Activated T-cell treated with anti-CD3 and anti-CD28 coated beads, Interleukin-2, amount 50 U/mL, for 1 hour (primary cell): Measurements from ENCODE around the gene CCL3.
"Not testable (repeated sequence)": the region's sequence is repeated elsewhere in the genome, so short reads cannot be mapped to it uniquely, and the experiment has no call there.

ENCODE experiments used
- DNase-seq: peaks from one replicate; pipeline ENCODE4 v3.0.0-alpha.2; 2020

The CCL3 gene

DNA sequence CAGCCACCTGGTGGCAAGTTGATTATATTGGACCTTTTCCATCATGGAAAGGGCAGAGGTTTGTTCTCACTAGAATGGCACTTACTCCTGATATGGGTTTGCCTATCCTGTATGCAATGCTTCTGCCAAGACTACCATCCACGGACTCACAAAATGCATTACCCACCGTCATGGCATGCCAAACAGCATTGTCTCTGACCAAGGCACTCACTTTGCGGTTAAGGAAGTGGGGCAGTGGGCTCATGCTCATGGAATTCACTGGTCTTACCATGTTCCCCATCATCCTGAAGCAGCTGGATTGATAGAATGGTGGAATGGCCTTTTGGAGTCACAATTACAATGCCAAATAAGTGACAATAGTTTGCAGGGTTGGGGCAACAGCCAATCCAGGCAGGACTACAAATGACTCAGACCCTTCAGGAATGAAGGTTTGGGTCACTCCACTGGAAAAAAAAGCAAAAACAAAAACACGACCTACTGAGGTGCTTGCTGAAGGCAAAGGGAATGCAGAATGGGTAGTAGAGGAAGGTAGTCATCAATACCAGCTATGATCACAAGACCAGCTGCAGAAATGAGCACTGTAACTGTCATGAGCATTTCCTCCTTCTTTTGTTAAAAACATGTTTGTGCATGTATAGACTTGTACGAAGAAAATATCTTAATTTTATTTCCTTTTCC lies 25.2 kb upstream of the CCL3 start:
- DNase-seq, result not testable (repeated sequence)

DNA sequence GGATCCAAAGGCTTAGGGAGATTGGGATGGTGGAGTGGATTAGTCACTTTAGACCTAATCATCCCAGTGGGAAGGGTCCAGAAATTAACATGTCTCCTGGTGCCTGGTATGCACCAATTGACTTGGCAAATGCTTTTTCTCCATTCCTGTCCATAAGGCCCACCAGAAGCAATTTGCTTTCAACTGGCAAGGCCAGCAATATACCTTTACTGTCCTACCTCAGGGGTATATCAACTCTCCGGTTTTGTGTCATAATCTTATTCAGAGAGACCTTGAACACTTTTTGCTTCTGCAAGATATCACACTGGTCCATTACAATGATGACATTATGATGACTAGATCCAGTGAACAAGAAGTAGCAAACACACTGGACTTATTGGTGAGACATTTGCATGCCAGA lies 23.2 kb upstream of the CCL3 start:
- DNase-seq, result not testable (repeated sequence)

DNA sequence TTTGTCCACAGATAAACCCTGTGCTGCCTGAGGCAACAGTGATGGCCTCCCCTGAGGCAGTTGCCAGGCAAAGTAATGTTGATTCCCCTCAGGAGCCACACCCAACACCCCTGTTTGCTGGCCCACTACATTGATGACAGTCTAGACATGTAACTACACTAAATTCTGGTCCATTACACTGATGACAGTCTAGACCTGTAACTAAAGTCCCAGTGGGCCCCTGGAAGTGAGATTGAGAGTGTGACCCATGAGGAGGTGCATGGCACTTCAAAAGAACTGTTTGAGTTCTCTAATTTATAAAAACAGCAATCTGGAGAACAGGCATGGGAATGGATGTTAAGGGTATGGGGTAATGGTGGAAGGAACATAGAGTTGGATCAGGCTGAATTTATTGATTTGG lies 22.6 kb upstream of the CCL3 start:
- DNase-seq, result no peak

DNA sequence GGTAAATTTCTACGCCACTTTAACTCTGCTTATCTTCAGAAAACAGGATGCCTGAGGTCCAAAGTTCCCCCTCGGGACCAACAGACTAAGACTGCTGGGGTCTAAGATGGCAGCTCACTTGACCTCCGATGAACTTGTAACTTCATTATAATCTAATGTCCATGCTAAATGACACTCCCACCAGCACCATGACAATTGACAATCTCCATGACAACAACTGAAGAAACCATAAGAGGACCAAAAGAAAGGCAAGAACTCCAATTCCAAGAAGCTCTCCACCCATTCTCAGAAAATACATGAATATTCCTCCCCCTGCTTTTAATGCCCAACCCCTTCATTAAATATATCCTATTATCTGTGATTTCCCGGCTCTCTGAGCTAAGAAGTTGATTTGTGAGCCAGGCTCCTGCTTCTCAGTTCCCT lies 21.1 kb upstream of the CCL3 start:
- DNase-seq, result no peak

DNA sequence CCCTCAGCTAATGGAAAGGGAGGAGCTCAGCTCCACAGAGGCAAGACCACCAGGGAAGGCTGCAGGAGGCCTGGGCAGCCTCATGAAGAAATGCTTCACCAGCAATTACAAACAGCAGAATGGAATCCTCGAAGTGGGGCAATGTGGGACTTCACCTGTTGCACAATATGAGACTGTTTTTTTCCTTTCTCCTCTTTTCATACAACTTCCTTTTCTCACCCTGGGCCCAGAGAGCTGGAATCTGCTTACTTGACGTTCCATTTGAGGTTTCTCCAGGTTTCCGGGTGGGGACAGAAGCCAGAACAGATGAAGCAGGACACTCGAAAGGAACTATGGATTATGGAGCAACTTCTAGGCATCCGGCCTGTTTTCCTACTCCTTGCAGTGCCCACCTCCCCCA lies 18.3 kb upstream of the CCL3 start:
- not testable (repeated sequence) for DNase-seq

DNA sequence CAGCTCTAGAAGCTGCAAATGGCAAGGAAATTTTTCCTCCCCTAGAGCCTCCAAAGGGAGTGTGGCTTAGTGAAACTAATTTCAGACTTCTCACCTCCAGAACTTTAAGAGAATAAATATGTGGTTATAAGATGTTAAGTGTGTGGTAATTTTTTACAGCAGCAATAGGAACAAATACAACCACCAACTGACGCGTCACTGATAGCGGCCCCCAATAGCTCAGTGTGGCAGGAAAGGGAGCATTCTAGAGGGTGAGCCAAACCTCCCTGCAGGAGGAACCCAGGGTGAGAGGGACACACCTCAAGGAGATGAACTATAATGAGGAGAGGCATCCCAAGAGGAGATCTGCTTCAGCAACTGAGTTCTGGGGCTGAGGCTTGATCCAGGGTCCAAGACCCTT lies 17.7 kb upstream of the CCL3 start:
- no peak for DNase-seq

DNA sequence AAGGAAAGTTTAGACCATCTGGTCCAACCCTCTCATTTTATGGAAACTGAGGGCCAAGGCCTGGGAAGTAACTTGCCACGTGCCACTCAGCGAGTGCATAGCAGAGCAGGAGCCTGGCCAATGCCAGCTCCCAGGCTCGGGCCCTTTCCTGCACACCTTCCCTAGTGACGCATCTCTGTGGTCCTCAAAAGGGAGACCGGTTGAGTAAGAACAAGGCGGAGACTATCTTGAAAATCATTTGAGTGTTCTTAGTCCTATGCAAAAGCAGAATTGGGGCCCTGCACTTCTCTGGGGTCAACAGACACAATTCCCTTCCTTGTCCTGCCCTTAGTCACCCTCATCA lies 16.5 kb upstream of the CCL3 start:
- no peak for DNase-seq

DNA sequence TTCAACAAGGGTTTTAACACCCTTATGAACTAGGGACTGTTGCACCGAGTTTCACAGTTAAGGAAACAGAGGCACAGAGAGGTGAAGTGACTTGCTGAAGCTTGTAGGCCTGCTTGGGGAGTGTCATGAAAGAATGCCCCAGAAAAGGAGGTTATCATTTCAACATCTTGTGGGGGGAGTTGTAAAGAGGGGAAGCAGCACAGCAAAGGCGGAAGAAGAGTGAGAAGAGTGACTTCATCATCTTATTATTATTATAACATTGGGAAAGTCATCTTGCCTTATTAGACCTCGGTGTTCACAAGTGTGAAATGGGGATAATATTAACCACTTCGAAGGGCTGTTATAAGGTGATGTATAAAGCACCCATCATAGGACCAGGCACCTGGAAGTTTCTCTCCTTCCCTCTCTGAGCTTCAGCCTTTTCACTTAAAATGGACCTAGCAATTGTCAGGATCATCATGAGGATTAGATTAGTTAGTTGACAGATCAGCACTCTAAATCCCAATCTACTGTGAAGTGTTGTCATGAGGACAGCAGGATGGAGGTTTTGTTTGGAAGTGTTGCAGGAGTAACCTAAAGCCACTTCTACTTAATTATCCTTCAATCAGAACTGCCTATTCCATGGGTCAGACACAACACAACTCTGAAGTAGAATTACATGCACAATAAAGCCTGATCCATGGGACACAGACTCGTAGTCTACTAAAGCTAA lies 16.0 kb upstream of the CCL3 start:
- no peak for DNase-seq

DNA sequence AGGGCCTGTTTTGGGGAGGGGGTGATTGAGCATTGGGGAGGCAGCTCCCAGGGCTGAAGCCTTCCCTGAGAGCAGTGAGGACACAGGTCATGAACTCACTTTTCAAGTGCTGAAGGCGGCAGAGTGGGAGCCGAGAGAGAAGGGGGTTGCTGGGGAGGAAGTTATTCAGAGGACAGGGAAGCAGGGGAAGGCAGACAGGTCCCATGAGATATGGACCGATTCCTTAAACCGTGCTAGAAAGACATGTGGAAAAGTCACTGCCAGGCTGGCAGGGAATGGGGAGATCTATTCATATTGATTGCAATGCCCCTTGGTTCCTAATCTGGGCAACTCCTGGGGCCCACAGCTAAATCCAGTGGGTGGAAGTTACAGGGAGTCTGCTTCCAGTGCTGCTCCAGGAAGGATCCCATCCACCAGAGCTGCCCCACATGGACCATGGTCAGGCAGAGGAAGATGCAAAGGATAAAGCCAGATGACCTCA lies 14.8 kb upstream of the CCL3 start:
- DNase-seq, result no peak

DNA sequence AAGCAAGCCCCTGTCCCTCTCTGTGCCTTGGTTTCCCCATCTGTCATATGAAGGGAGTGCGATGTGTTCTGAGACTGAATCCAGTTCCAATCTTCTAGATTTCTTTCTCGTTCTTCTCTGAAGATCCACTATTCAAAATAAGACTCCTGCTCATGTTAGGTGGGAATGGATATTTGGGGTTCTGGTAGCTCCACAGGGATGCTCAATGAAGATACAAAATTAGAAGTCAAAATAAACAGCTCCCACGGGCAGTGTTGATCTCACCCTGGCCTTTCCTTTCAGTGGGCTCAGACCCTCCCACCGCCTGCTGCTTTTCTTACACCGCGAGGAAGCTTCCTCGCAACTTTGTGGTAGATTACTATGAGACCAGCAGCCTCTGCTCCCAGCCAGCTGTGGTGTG lies 14.3 kb upstream of the CCL3 start:
- DNase-seq, result not testable (repeated sequence)

DNA sequence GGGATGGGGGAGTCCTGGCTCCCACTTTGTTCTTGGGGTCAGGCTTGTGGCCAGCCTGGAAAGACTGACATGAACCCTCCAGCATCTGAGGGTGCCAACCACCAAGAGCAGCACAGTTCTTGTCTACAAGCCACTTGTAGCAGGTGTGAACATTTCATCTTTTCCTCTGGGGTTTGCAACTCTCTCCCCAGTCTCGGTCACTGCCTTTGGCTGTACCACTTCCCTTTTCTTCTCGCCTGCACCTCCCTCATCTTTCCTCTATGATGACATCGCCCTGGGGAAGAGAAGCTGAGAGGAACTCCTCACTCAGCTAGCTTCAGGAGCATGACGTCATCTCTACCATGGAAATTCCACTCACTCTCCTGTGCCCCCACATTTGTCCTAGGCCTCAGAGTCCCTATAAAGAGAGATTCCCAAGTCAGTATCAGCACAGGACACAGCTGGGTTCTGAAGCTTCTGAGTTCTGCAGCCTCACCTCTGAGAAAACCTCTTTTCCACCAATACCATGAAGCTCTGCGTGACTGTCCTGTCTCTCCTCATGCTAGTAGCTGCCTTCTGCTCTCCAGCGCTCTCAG lies 13.5 kb upstream of the CCL3 start, which contains the start of gene CCL4:
CCL4 (plus strand) TSS at position 427 of the 575 bp plus-strand sequence; CDS start at position 506, 79 bp downstream.
- DNase-seq, result not testable (repeated sequence)

DNA sequence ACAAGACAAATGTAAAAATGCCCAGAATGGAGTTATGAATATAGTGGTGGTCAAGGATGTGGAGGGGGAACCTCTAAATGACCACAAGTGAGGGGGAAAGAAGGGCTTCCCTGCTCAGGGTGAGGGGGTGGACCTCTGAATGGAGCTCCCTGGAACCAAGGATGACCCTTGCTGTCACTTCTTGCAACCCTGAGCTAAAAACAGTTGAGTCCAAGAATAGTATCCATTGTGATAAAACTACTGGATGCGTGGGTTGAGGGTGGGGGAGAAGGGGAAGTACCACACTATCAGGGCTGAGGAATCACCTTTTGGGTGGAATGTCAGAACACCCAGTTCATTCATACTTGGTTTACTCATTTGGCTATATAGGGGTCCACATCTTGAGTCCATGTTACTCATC lies 9.1 kb upstream of the CCL3 start:
- DNase-seq, result not testable (repeated sequence)

DNA sequence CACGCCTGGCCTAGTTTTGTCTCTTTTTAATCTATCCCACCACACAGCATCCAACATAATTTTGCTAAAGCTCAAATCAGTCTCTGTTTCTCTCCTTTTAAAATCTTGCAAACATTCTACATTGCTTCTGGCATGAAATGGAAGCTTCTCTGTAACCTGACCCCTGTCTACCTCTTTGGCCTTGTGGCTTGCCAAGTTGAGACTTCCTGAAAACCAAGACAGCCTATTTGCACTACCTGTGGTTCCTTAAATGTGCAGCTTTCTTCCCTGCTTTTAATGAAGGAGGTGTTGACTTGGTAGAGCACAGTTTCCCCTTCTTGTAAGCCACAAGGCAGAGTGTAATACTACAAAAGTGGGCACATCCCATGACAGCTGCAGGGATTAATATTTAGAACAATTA lies 6.0 kb upstream of the CCL3 start:
- no peak for DNase-seq

DNA sequence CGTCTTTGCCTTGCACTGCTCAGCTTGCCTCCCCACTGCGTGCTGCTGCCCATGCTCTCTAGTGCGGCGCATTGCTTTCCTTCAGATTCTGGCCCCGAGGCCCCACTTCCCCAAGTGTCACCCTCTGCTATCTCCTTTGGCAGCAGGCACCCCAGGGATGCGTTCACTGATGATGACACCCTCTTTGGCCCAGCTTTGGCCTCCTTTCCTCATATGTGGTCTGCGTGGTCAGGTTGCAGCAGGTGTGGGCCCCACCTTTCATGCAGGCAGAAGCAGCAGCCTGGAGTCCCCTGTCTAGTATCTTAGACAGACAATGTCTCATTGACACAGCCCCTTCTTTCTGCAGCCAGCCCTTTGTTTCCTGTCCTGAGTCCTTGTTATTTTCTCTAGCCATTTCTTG lies 4.8 kb upstream of the CCL3 start:
- no peak for DNase-seq

DNA sequence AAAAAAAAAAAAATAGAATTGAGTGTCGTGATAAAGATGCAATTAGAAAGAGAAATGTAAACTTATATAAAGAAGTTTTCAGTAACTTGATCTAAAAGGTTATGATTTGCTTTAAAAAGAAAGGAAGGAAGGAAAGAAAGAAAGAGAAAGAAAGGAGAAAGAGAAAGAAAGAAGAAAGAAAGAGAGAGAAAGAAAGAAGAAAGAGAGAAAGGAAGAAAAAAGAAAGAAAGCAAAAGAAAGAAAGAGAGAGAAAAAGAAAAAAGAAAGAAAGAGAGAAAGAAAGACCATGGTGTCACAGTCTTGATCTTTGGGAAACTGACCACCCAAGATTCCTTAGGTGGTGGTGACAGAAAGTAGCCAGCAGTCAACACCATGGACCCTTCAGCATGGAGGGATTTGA lies 4.3 kb upstream of the CCL3 start:
- no peak for DNase-seq

DNA sequence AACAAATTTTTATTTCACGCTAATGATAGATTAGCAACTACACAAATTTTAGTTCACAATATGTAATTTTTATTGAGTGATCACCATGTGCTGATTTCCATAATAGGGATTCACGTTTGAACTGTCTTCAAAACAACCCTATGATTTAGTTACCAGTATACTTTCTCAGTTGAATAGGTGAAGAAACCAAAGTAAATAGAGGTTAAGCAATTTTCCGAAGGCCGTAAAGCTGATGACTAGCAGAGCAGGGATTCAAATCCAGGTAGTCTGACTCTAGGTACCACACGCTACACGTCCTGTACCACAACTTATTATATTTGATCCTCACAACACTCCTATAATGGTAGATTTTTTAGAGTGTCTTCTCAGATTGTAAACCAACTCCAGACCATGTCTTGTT lies 2.8 kb upstream of the CCL3 start:
- not testable (repeated sequence) for DNase-seq

DNA sequence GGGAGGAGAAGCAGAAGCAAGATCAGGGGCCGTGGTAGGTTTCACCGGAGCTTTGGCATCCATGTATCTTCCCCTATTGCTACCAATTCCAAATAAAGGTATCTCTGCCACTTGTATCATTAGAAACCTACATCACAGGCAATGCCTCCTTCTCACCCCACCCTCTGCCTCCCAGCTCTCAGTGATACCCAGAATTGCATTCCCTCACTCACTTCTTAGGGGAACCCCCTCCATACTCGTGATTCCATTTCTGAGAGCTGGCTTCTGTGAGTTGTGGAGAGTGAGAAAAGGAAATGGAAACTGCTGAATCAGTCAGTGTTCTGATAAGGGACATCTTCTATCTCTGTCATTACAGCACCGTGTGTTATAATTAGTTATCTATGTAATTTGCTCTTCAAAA lies 2.3 kb upstream of the CCL3 start:
- no peak for DNase-seq

DNA sequence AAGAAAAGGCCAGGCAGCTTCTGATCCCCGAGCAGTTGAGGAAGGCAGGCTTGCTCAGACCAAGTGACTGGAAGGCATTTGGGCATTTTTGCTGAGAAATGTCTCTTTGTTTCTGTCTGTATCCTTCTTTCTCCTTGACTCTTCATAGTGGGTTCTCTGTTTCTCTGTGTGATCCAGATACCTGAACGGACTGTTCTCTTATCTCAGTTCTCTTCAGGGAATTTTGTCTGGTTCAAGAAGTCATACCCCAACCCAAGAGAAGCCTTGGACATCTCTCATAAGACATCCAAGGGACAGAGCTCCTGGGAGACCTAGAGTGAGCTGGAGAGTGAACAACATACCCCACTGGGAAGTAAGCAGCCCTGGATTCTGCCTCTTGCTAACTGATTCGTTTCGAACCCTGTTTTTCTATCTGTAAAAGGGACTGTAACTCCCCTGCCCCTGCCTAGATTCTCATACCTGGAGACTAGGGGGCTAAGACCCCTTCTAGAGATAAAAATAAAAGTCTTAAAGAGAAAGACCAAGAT lies 541 bp downstream of the CCL3 start:
- no peak for DNase-seq

DNA sequence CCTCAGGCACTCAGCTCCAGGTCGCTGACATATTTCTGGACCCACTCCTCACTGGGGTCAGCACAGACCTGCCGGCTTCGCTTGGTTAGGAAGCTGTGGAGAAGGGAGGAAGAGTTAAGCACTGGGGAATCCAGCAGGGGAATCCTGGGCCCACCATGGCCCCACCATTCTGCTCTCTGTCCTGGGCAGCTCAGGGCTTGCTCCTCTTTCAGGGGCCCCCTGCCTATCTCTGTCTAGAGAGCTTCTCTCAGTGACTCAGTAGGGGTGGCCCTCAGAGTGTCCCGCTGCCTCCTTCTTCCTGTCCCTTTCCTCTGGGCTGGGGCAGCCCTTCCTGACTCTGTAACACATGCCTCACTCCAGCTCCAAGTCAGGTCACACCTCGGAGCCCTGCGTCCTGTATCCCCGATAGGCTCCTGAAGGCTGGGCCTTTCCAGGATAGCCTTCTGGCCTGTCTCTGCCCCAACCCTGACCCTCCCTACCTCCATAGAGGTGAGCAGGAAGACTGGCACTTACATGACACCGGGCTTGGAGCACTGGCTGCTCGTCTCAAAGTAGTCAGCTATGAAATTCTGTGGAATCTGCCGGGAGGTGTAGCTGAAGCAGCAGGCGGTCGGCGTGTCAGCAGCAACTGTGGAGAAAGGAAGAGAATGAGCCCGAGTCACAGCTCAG lies 1.1 kb downstream of the CCL3 start:
- DNase-seq, result no peak

DNA sequence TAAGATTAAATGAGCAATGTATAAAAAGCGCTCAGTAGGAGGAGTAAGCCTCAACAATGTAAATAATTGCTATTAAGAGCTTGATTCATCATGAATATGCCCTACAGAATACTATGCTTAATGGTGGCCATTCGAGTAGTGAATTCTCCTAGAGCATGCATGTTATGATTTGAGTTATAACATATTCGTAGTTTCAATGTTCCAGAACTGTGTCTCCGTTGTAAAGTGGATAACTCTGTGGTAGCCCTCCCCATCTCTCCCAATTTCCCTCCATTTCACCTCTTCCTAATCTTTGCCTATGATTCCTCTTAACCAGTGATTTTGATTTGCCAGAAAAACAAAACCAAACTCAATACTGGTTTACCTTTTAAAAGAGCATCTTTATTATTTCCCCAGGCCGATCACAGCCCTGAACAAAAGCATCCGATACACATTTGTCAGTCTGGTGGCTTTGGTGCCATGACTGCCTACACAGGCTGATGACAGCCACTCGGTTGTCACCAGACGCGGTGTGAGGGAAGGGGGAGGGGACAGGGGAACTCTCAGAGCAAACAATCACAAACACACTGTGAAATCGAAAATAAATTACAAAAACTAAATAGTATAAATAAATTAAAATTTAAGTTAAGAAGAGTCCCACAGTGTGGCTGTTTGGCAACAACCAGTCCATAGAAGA lies 1.9 kb downstream of the CCL3 start:
- DNase-seq, result not testable (repeated sequence)

DNA sequence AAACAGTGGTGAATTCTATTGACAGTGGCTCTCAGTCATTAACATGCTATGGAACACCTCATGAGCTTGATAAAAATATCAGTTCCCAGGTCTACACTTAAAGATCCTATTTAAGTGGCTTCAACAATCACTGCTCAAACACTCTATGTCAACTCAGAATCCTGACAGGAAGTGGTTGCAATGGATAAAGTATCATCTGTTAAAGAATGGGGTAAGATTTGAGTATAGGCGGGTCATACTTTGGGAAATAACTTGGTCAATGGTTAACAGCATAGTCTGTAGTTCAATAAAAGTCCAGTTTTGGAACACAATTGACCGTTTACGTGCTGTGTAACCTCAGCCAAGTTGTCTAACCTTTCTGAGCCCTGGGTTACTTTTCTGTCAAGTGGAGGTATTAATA lies 2.5 kb downstream of the CCL3 start:
- not testable (repeated sequence) for DNase-seq

DNA sequence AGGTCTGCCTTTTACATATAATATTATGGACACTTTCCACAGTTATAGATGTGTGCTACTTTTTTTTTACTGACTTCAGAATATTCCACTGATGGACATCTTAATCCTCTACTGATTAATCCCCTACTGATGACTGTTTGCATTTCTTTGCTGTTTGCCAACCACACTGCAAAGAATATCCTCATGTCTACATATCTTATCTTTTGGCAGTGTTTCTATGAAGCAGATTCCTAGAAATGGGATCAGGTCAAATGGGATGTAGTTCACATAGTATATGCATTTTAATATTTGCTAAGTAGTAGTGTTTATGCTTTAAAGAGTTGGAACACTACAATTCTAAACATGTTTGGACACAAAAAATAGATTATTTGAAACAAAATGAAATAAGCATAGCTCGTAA lies 3.2 kb downstream of the CCL3 start:
- DNase-seq, result no peak

DNA sequence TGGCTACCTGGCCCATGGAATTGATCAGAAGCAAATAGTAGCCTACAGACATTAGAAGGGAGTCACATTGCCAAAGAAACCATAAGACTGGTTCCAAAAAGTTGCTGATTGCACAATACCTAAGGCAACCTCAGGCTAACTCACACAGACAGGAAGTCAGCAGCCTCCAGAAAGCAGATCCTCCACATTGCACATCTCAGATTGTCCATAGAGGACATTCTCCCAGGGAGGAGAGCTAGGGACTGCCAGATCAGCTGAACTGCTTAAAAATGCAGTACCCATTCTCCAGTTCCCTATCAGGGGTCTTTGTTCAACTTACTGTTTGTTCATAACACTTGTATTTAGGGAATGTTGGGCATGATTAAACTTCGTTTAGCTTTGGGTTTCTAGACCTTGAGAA lies 4.2 kb downstream of the CCL3 start:
- no peak for DNase-seq
